Erythroblast (primary cell): ENCODE data around the gene PRKAR1B.
A peak's percentile ranks its signal among the peaks of the same experiment; 100 is the strongest.

Source experiments
- DNase-seq, 2 experiments: peaks; one replicate each; lab custom pipeline; 2025; lab: John Stamatoyannopoulos, UW
- GATA1 ChIP-seq: IDR thresholded peaks from 2 replicates; pipeline ENCODE4 v1.6.1; 2011; ENCODE audit warnings: low read depth, mild to moderate bottlenecking, control low read depth, low read length, moderate library complexity
- POLR2A ChIP-seq: IDR thresholded peaks from 2 replicates; pipeline ENCODE4 v1.6.1; 2011; ENCODE audit warnings: mild to moderate bottlenecking, low read length

The PRKAR1B gene

GRCh38 chr7:727104-727805 lies at the start of gene PRKAR1B:
Gene PRKAR1B, minus strand, starts transcription at chr7:727281. Its CDS starts 15,776 bp downstream, at chr7:711505.
- TF ChIP-seq GATA1, result no peak
- no peak for TF ChIP-seq POLR2A
- peak; percentile 57 to 64 for DNase-seq

DNA sequence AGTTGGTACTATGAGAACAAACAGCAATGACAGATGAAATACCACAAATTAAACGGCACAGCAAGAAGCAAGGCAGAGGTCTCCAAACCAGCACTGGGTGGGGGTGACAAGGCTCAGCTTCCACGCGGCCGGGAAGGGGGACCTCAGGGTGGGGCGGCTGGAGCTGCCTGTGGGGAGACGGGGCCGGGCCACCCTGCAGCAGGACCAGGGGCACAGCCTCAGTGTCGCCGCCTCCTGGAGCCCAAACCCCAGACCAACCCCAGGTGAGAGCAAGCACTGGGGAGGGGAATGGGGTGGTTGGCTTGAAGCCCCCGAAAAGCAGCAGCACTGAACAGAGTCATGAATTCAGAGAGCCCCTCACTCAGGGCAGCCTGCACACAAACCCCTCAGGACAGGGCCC lies 49.3 kb upstream of the PRKAR1B start:
- no peak for DNase-seq
- TF ChIP-seq GATA1, result no peak
- TF ChIP-seq POLR2A, result no peak

DNA sequence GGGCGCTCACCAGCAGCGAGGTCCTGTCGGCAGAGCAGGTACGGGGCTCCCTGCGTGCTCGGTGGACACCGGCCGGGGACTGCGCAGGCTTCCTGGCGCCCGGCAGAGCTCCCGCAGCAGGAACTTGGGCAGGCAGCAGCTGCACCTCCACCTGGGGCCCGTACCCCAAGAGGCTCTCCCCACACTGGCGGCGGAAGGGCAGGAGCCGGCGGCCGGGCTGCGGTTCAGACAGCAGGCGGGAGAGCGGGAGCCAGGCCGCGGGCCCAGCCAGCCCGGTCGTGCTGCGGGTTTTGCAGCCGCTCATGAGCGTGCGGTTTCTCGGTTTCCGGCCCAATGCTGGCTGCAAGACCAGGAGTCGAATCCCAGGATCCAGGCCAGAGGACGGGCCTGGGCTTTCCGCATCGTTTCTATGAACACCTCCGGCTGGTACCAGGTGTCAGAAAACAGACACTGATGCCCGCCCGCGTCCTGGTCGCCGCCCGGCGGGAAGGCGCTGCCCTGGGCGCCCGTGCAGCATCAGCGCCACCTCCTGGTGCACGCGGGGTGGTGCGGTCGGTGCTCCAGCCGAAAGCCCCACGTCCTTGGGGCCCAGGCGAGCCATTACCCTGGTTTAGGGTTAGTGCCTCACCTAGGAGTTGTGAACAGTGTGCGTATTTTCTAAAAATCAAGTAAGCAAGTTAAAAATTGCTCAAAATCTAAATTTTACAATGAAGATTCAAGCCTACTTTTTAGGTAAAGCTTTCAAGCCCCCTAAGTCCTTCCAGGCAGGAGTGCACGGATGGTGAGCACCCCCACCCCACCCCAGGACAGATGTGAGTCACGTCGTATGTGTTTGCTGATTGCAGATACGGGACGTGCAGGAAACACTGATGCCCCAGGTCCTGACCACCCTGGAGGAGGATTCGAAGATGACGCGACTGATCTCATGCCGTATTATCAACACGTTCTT lies 47.4 kb upstream of the PRKAR1B start:
- peak; percentile 55 to 70 for DNase-seq
- no peak for TF ChIP-seq POLR2A
- no peak for TF ChIP-seq GATA1

DNA sequence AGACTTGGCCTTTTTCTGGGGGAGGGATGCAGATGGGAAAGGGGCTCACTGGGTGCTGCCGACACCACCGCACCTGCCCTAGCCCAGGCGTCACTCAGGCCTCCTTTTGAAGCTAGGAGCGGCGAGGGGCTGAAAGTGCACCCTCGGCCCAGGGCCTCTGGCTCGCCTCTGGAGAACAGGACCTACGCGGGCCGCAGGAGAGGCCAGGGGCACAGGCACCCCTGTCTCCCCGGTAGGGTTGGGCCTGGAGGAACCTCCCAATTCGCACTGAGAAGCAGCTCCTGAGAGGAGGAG lies 46.5 kb upstream of the PRKAR1B start:
- DNase-seq, result no peak
- TF ChIP-seq GATA1, result no peak
- TF ChIP-seq POLR2A, result no peak

DNA sequence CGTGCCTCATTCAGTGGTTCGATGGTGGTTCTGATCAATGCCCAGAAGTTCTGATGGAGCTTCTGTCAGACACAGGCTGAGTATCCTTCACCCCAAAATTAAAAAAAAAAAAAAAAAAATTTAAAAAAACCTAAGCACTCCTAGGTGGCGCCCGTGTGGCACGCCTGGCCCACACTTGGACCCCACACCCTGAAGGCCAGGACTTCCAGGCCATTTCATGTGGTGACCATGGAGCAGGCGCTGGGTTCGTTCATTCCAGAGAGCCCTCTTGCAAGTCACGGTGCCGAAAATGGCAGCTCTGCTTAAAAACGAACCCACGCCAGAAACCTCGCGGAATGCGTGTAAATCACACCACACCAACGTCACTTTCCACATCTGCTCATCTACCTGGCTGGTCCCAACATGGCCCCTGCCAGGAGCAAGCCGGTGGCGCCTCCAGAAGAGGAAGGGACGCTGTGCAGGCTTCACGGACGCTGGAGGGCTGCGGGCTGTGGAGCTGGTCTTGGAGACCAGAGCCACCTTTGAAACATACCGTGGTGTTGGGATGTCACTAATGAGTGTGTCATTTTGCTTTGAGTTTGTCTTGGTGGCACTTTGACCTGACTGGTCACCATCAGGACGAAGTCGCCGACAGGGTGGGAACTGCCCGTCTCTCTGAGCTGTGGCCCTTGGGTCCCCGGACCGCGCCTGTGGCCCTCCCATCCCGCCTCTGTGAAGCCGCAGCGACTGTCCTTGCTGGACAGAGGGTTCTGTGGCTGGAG lies 46.0 kb upstream of the PRKAR1B start:
- no peak for DNase-seq

DNA sequence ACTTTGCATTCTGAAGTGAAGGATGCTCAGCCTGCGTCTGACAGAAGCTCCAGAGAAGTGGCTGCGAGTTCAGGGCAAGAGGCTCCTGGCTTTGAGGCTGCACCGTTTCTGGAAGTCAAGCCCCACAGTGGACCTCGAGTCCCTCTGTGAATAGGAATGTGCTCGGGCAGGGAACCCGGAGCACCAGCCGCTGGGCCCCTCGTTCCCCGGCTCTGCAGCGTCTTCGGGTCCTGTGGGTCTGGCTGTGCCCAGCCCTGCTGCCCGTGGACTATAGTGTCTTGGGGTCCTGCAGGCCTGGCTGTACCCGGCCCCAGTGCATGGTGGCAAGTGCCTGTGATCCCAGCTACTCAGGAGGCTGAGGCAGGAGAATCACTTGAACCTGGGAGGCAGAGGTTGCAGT lies 45.3 kb upstream of the PRKAR1B start:
- no peak for DNase-seq
- no peak for TF ChIP-seq POLR2A
- TF ChIP-seq GATA1, result no peak

More for the DNA sequence above, 46.0 kb upstream of the PRKAR1B start:
- TF ChIP-seq POLR2A (no peak), GATA1 (no peak)

GRCh38 chr7:772005-772294 lies 44.9 kb upstream of the PRKAR1B start:
- no peak for DNase-seq
- TF ChIP-seq POLR2A, result no peak
- TF ChIP-seq GATA1, result no peak

DNA sequence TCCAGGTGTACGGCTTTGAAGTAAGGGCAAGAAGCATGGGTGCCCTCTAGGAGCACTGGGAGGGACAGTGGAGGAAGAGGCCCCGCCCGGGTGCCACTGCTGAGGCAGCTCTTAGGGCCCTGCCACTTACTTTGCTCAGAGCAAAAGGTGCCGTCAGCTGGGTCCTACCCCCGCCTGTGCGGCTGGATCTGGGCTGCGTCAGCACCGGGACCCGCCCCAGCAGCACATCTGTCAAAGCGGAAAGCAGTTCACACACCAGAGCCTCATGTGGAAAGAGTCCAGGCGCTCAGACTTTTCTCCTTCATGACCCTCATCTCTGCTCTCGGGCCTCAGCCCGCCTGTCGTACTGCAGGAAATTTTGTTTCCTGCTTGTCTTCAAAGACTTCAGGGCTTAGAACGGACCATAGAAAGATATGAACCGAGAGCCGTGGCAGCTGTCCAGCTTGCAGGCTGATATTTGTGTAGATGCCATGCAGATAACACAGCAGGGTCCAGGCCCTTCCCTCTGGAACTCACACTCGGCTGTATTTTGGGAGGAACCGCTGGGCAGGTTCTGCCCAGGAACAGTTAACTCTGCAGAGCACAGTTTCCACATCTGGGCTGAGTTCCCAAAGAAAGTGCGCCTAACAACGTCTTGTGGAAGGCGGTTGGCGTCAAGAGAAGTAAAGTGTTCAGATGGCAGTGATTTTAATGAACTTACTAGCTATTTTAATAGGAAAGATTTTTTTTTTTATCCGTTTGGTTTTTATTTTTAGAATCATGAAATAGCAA lies 44.3 kb upstream of the PRKAR1B start:
- TF ChIP-seq POLR2A, result no peak
- TF ChIP-seq GATA1, result no peak
- no peak for DNase-seq

- no peak for DNase-seq
- TF ChIP-seq GATA1 (no peak), POLR2A (no peak)
These were observed 43.7 kb upstream of the PRKAR1B start for GRCh38 chr7:770741-771166.

GRCh38 chr7:770336-770735 lies 43.3 kb upstream of the PRKAR1B start:
- no peak for DNase-seq
- TF ChIP-seq POLR2A (no peak), GATA1 (no peak)

DNA sequence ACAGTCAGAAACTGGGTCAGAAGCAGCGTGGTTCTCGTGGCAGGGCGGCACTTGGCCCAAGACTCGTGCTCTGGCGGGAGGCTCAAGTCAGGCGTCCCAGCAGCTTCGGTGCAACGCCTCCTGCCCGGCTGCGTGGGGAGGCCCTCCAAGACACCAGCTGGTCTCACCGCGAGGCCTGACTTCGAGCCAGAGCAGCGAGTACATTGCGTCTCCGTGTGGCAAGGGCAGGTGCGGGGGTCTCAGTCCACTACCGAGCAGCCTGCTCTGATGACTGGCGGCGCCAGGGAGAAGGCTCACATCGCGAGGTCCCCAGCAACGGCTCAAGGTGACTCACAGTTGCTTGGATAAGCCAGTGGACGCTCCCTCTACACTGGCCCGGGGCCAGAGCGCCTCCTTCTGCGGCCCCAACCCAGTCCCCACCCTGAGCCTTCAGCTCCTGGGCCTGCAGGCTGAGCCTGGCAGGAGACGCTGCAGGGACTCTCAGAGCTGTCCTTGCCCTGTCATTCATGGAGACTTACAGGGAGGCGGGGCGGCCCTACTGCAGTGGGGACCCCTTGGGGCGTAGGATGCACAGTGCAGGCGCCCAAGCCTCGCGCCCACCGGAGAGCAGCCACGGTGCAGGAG lies 41.9 kb upstream of the PRKAR1B start:
- peak; percentile 26 to 41 for DNase-seq

DNA sequence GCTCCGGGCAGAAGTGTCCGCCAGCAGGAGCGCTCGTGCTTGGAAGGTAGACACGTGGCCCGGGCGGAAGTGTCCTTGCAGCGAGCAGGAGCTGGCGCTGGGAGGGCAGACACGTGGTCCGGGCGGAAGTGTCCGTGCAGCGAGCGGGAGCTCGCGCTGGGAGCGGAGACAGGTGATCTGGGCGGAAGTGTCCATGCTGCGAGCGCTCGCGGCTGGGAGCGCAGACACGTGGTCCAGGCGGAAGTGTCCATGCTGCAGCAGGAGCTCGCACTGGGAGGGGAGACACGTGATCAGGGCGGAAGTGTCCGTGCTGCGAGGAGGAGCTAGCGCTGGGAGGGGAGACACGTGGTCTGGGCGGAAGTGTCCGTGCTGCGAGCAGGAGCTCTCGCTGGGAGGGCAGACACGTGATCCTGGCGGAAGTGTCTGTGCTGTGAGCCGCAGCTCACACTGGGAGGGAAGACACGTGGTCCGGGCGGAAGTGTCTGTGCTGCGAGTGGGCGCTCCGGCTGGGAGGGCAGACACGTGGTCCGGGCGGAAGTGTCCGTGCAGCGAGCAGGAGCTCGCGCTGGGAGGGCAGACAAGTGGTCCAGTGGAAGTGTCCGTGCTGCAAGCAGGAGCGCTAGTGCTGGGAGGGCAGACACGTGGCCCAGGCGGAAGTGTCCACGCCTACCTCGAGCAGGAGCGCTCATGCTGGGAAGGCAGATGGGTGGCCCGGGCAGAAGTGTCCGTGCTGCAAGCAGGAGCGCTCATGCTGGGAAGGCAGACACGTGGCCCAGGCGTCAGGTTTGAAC lies 41.1 kb upstream of the PRKAR1B start:
- DNase-seq, result no peak

More for the DNA sequence above, 41.9 kb upstream of the PRKAR1B start:
- no peak for TF ChIP-seq GATA1

More for the DNA sequence above, 41.1 kb upstream of the PRKAR1B start:
- TF ChIP-seq POLR2A (no peak), GATA1 (no peak)
